ENCODE data around the gene POC1A. TPM values are rescaled to one million over a fixed set of nuclear protein-coding genes. Genes with fewer than 3 reads are reported as not detected.
A peak's percentile ranks its signal among the peaks of the same experiment; 100 is the strongest.

Gene POC1A
- 10 to 100 TPM; 31.7 to 32.3 TPM for total RNA-seq

GRCh38 chr3:52154135-52155094 lies at the start of gene POC1A:
TSS of gene POC1A (minus strand) at chr3:52154423. CDS start at chr3:52154372, 51 bp downstream.
- CTCF ChIA-PET: interaction anchor here (0.6 to 1.6 kb wide), 18 partner anchors 8 to 185 kb away, joined by 3 to 10 read pairs (median 4); partner anchors contain the start of genes ABHD14B, ACY1 and DUSP7
- Mint-ChIP-seq H3K9me3 (ENCODE audit: insufficient read depth) (no peaks in the 10 kb centered on the region), H3K27me3 (ENCODE audit: low read depth) (no peaks in the 10 kb centered on the region), H3K4me1 (ENCODE audit: low read depth) (peaks cover 28% of the 10 kb centered on the region), H3K4me3 (peak within 1 kb of the TSS; percentile 88), H3K27ac (peak within 1 kb of the TSS; percentile 96), H3K36me3 (ENCODE audit: low read depth) (peaks cover 2% of the 10 kb centered on the region)
- DNase-seq (peak; percentile 93), ATAC-seq (peak; percentile 90)
- POLR2A ChIA-PET: interaction anchor here (0.5 to 2.9 kb wide), 5 partner anchors 10 to 159 kb away, joined by 3 to 11 read pairs (median 3); partner anchors contain the start of genes DUSP7 and RPL29

- Mint-ChIP-seq H3K27me3 (ENCODE audit: low read depth) (no peaks in the 10 kb centered on the region), H3K36me3 (ENCODE audit: low read depth) (peaks cover 87% of the 10 kb centered on the region), H3K4me3 (no peak overlapping the region), H3K27ac (no peak overlapping the region), H3K4me1 (ENCODE audit: low read depth) (peaks cover 57% of the 10 kb centered on the region), H3K9me3 (ENCODE audit: insufficient read depth) (no peaks in the 10 kb centered on the region)
- ChIA-PET POLR2A (no interaction called here), CTCF (interaction anchor here (4.5 kb wide), 1 partner anchor 18 kb away, joined by 32 read pairs; no protein-coding TSS in a partner anchor)
- ATAC-seq (no peak), DNase-seq (no peak)
Measured at GRCh38 chr3:52203701-52204100, 49.5 kb upstream of the POC1A start.

- H3K36me3 Mint-ChIP-seq (ENCODE audit: low read depth): peaks cover 79% of the 10 kb centered on the region
- DNase-seq: no peak
- peaks cover 63% of the 10 kb centered on the region for H3K4me1 Mint-ChIP-seq (ENCODE audit: low read depth)
- ATAC-seq: no peak
- POLR2A ChIA-PET: no interaction called here
- H3K27me3 Mint-ChIP-seq (ENCODE audit: low read depth): no peaks in the 10 kb centered on the region
- no peaks in the 10 kb centered on the region for H3K9me3 Mint-ChIP-seq (ENCODE audit: insufficient read depth)
- CTCF ChIA-PET: interaction anchor here (1.0 to 4.5 kb wide), 6 partner anchors 19 to 202 kb away, joined by 3 to 32 read pairs (median 4); no protein-coding TSS in a partner anchor
- H3K4me3 Mint-ChIP-seq: no peak overlapping the region
- H3K27ac Mint-ChIP-seq: no peak overlapping the region
Measured at GRCh38 chr3:52202384-52203077, 48.3 kb upstream of the POC1A start.

- peaks cover 76% of the 10 kb centered on the region for H3K4me1 Mint-ChIP-seq (ENCODE audit: low read depth)
- no peaks in the 10 kb centered on the region for H3K9me3 Mint-ChIP-seq (ENCODE audit: insufficient read depth)
- CTCF ChIA-PET: interaction anchor here (1.1 to 4.5 kb wide), 8 partner anchors 8 to 200 kb away, joined by 3 to 32 read pairs (median 6); no protein-coding TSS in a partner anchor
- H3K4me3 Mint-ChIP-seq: no peak overlapping the region
- POLR2A ChIA-PET: no interaction called here
- peaks cover 67% of the 10 kb centered on the region for H3K36me3 Mint-ChIP-seq (ENCODE audit: low read depth)
- DNase-seq: no peak
- no peaks in the 10 kb centered on the region for H3K27me3 Mint-ChIP-seq (ENCODE audit: low read depth)
- H3K27ac Mint-ChIP-seq: no peak overlapping the region
- ATAC-seq: no peak
Measured at GRCh38 chr3:52200981-52201679, 46.9 kb upstream of the POC1A start.

- ATAC-seq: no peak
- CTCF ChIA-PET: interaction anchor here (1.5 kb wide), 1 partner anchor 21 kb away, joined by 8 read pairs; no protein-coding TSS in a partner anchor
- no peaks in the 10 kb centered on the region for H3K27me3 Mint-ChIP-seq (ENCODE audit: low read depth)
- no peak for DNase-seq
- H3K4me1 Mint-ChIP-seq (ENCODE audit: low read depth): peaks cover 63% of the 10 kb centered on the region
- H3K4me3 Mint-ChIP-seq: peak overlapping the region; percentile 94
- H3K27ac Mint-ChIP-seq: peak overlapping the region; percentile 90
- H3K36me3 Mint-ChIP-seq (ENCODE audit: low read depth): peaks cover 46% of the 10 kb centered on the region
- H3K9me3 Mint-ChIP-seq (ENCODE audit: insufficient read depth): no peaks in the 10 kb centered on the region
- POLR2A ChIA-PET: no interaction called here
Measured at GRCh38 chr3:52198643-52199608, 44.7 kb upstream of the POC1A start.

GRCh38 chr3:52197842-52198625 lies 43.8 kb upstream of the POC1A start, which contains the start of gene ALAS1:
TSS of gene ALAS1 (plus strand) at chr3:52198160. CDS start at chr3:52199242, 1,082 bp downstream.
- Mint-ChIP-seq H3K27me3 (ENCODE audit: low read depth) (no peaks in the 10 kb centered on the region), H3K4me1 (ENCODE audit: low read depth) (peaks cover 57% of the 10 kb centered on the region), H3K36me3 (ENCODE audit: low read depth) (peaks cover 39% of the 10 kb centered on the region), H3K9me3 (ENCODE audit: insufficient read depth) (no peaks in the 10 kb centered on the region), H3K4me3 (peak within 1 kb of the TSS; percentile 94), H3K27ac (peak within 1 kb of the TSS; percentile 90)
- ChIA-PET CTCF (interaction anchor here (0.6 to 1.5 kb wide), 4 partner anchors 22 to 256 kb away, joined by 3 to 8 read pairs (median 4); partner anchors contain the start of gene RRP9), POLR2A (interaction anchor here (1.2 kb wide), 1 partner anchor 20 kb away, joined by 3 read pairs; no protein-coding TSS in a partner anchor)
- ATAC-seq: peak; percentile 96
- peak; percentile 95 for DNase-seq

GRCh38 chr3:52197499-52197841 lies 43.2 kb upstream of the POC1A start:
- peak overlapping the region; percentile 94 for H3K4me3 Mint-ChIP-seq
- H3K4me1 Mint-ChIP-seq (ENCODE audit: low read depth): peaks cover 51% of the 10 kb centered on the region
- no peaks in the 10 kb centered on the region for H3K27me3 Mint-ChIP-seq (ENCODE audit: low read depth)
- no peaks in the 10 kb centered on the region for H3K9me3 Mint-ChIP-seq (ENCODE audit: insufficient read depth)
- H3K36me3 Mint-ChIP-seq (ENCODE audit: low read depth): peaks cover 34% of the 10 kb centered on the region
- ChIA-PET POLR2A (interaction anchor here (1.2 kb wide), 1 partner anchor 21 kb away, joined by 3 read pairs; no protein-coding TSS in a partner anchor), CTCF (interaction anchor here (0.6 to 1.1 kb wide), 4 partner anchors 24 to 256 kb away, joined by 3 to 4 read pairs (median 3); partner anchors contain the start of gene RRP9)
- ATAC-seq: peak; percentile 5
- peak overlapping the region; percentile 90 for H3K27ac Mint-ChIP-seq
- DNase-seq: no peak

GRCh38 chr3:52196977-52197376 lies 42.8 kb upstream of the POC1A start:
- no peak overlapping the region for H3K4me3 Mint-ChIP-seq
- CTCF ChIA-PET: interaction anchor here (0.6 to 1.1 kb wide), 5 partner anchors 22 to 255 kb away, joined by 3 to 5 read pairs (median 3); partner anchors contain the start of gene RRP9
- no peaks in the 10 kb centered on the region for H3K27me3 Mint-ChIP-seq (ENCODE audit: low read depth)
- H3K4me1 Mint-ChIP-seq (ENCODE audit: low read depth): peaks cover 48% of the 10 kb centered on the region
- POLR2A ChIA-PET: interaction anchor here (1.2 kb wide), 1 partner anchor 21 kb away, joined by 3 read pairs; no protein-coding TSS in a partner anchor
- no peaks in the 10 kb centered on the region for H3K9me3 Mint-ChIP-seq (ENCODE audit: insufficient read depth)
- no peak for DNase-seq
- peaks cover 30% of the 10 kb centered on the region for H3K36me3 Mint-ChIP-seq (ENCODE audit: low read depth)
- peak overlapping the region; percentile 90 for H3K27ac Mint-ChIP-seq
- no peak for ATAC-seq

GRCh38 chr3:52195823-52196331 lies 41.7 kb upstream of the POC1A start:
- peaks cover 38% of the 10 kb centered on the region for H3K4me1 Mint-ChIP-seq (ENCODE audit: low read depth)
- H3K27me3 Mint-ChIP-seq (ENCODE audit: low read depth): no peaks in the 10 kb centered on the region
- CTCF ChIA-PET: interaction anchor here (1.1 kb wide), 1 partner anchor 23 kb away, joined by 5 read pairs; no protein-coding TSS in a partner anchor
- ATAC-seq: no peak
- H3K4me3 Mint-ChIP-seq: no peak overlapping the region
- no peaks in the 10 kb centered on the region for H3K9me3 Mint-ChIP-seq (ENCODE audit: insufficient read depth)
- peaks cover 20% of the 10 kb centered on the region for H3K36me3 Mint-ChIP-seq (ENCODE audit: low read depth)
- DNase-seq: no peak
- H3K27ac Mint-ChIP-seq: no peak overlapping the region
- POLR2A ChIA-PET: no interaction called here
